ENCODE results near the gene MXI1.
"Not testable (repeated sequence)": the region's sequence is repeated elsewhere in the genome, so short reads cannot be mapped to it uniquely, and the experiment has no call there.

The MXI1 gene

GRCh38 chr10:110244550-110244949 is 37.1 kb downstream of the MXI1 start:
- DNase-seq: no peak

- DNase-seq: not testable (repeated sequence)
Observed at GRCh38 chr10:110247833-110248232, 40.4 kb downstream of the MXI1 start.

DNA sequence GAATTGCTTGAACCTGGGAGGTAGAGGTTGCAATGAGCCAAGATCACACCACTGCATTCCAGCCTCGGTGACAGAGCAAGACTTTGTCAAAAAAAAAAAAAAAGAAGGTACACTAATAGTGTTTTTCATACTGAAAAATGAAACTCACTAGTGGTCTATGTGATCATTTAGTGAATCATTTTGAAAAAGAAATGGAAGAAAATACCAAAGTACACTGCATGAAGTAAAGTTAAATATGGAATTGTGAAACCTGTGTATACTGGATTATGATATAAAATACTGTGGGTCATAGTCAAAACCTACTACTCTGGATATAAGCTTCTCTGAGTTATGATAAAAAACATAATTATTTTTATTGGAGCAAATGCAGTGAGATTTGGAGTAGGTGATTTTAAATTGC is 42.1 kb downstream of the MXI1 start:
- DNase-seq: not testable (repeated sequence)

DNA sequence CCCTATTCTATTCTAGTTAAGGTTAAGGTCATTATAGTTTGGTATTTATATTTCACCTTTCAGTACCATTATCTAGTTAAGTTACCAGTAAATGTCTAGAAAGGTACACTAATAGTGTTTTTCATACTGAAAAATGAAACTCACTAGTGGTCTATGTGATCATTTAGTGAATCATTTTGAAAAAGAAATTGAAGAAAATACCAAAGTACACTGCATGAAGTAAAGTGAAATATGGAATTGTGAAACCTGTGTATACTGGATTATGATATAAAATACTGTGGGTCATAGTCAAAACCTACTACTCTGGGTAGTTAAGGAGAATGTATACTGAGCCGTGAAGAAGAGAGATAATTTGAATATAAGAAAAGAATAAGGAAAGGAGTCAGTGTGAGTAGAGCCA is 44.0 kb downstream of the MXI1 start:
- not testable (repeated sequence) for DNase-seq

DNA sequence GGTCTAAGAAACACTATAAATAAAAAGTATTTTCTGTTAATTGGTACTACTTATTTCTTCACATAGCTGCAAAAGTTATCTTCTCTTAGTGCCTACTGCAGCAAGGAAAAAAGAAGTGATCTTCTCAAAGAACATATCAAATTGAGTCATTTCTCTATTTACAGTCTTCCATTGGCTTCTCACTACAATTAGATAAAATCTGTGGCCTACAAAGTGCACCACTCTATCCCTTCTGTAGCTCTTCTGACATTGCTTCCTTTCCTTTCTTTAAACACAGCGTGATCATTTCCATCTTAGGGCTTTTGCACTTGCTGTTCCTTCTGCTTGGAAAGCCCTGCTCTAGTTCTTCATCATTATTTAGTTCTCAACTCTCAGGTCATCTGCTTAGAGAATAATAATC is 44.7 kb downstream of the MXI1 start:
- DNase-seq: peak; percentile 30

DNA sequence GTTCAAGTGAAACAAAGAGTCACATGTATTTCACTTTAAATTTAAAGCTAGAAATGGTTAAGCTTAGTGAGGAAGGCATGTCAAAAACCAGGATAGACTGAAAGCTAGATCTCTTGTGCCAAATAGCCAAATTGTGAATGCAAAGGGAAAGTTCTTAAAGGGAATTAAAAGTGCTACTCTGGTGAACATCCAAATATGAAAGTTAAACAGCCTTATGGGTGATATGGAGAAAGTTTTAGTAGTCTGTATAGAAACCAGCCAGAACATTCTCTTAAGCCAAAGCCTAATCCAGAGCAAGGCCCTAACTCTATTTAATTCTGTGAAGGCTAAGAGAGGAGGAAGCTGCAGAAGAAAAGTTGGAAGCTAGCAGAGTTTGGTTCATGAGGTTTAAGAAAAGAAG is 47.1 kb downstream of the MXI1 start:
- DNase-seq: no peak

DNA sequence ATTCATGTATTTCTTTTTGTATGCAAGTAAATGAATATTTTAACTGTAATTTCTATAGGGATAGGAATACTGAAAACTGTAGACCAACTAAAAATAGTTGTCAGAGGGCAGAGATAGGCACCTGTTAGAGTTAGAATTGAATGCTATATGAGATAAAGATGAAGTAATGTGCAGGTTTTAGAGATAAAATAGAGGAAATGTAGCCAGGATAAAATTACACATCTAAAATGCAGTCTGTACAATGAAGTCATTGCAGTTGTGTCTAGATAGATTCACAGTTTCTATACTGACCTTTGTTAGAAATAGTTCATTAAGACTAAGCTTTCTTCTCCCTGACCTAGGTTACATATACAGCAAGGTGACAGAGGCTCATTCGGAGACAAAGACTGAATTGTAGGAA is 51.1 kb downstream of the MXI1 start:
- DNase-seq: peak; percentile 72

DNA sequence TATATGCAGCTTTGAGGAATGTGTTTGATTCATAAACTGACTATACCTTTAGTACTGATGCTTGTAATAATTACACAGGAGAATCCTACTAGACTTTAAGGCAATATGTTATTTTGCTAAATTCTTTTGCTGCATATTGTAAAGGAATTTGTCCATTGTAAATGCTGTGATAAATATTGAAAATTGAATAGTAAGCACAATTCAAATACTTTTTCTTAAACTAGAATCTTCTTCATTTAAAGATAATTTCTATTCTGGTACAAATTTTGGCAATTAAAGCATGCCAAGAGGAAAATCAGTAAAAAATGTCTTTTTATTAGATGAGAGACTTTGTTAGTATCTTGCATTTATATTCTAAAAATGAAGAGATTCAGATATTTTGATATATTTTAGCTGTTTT is 51.9 kb downstream of the MXI1 start:
- DNase-seq: no peak

DNA sequence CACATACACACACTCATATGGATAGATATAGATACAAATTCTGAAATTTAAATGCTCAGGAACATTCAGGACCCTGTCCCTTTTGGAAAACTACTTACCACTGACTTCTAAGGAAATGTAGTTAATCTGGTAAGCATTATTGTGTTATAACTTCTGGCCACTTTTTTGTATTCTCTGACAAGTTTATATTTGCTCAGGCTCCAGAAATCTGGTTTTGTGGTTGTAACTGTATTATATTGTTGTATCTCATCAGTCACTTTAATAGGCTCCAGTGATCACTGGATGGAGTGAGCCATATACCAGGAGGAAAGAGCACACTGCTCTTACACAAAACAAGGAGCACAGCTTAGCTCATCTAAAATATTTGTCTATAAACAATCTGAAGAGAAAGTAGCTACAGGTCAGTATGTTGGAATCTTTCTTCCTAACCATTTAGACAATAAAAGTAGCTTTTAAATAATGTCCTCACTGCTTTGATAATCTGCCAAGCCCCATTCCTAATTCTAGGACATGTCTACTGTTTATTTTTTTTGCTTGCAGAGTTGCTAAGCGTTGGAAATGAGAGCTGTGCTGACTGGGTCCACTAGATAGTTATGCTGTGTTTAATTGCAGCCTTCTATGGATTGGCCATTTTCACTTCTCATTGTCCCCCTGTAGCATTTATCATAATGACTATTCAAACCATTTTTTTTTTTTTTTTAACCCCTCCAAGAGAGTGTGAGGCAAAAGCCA is 53.5 kb downstream of the MXI1 start:
- DNase-seq: no peak

DNA sequence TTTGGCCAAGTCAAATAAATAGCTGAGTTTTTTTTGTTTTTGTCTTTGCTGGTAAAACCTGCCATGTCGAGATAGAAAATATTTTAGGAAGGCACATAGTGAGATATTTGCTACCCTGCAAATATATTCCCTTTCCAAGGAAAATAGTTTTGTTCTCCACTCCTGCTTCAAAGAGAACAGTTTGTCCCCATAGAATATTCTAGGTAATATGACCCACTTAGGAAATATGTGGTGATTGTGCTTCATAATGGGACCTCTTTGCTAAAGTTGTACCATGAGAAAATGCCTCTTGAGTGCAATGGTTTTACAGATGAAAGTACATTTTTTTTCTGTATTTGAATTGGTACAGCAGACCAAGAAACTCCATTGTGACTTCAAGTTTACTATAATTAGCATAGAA is 55.8 kb downstream of the MXI1 start:
- DNase-seq: no peak

GRCh38 chr10:110265573-110266193 is 58.3 kb downstream of the MXI1 start:
- no peak for DNase-seq

DNA sequence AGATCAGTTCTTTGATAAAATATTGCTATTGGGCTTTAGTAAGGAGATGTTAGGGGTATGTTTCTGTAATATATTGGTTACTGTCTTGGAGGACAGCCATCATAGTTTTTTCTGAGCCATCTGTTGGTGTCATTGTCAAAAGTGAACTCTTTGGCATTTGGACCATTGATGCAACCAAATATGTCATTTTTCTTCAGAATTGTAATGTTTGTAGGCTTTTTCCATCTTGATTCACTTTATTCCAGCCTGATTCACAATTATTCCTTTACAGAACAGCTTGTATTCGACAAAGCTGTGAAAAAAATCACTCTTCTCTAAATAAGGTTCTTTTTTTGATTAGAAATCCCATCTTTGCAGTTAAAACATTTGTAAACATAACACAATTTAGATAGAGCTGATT is 59.9 kb downstream of the MXI1 start:
- no peak for DNase-seq

GRCh38 chr10:110268442-110268841 is 61.0 kb downstream of the MXI1 start:
- peak; percentile 79 for DNase-seq

GRCh38 chr10:110268971-110269370 is 61.6 kb downstream of the MXI1 start:
- DNase-seq: no peak

- DNase-seq: no peak
Observed at GRCh38 chr10:110269374-110270318, 62.2 kb downstream of the MXI1 start.

DNA sequence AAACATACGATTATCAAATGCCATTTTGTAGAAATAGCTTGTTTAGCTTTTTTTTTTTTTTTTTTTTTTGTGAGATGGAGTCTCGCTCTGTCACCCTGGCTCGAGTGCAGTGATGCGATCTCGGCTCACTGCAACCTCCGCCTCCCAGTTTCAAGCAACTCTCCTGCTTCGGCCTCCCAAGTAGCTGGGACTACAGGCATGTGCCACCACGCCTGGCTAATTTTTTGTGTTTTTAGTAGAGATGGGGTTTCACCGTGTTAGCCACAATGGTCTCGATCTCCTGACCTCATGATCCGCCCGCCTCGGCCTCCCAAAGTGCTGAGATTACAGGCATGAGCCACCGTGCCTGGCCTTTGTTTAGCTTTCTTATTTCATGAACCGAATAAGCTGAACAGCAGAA is 65.6 kb downstream of the MXI1 start:
- not testable (repeated sequence) for DNase-seq

DNA sequence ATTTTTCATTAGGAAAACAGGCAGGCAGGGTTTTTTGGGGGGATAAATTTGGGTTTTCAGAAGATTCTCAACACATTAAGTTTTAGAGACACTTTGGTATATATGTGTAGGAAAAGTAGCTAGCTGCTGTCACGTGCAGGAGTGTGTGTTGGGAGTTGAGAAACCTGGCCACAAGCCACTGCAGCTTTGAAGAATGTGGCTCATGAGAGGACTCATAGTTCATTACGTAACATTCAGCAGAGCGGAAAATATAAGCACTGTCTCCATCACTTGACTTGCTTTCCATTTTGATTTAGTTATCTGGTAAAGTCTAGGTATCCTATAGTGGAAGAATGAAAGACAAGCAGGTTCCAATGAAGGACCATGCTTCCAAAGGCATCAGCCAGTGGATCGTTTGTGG is 66.1 kb downstream of the MXI1 start:
- DNase-seq: peak; percentile 69

DNA sequence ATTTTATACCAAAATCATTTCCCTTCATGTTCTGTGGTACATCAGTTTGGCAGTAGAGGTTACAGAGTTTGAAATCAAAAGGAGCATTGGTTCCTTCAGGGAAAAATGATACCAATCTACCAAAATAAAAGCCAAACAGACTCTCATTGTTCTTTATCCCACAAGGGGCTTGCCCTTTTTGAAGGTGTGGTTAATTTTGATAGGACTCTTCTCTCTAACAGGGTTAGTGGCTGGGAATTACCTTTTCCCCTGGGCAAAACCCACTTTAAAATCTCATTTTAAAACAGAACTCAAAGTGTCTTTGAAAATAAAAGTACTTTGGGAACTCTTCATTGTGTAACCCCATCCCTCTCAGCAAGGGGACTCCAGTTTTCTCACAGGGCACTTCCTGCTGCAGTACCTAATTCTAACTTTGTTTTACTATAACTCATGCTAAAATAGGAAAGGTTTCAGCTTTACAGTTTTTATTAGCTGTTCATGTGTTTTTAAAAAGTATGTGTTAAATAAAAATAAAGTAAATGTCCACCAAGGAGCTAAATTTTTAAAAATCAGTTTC is 66.7 kb downstream of the MXI1 start:
- no peak for DNase-seq

DNA sequence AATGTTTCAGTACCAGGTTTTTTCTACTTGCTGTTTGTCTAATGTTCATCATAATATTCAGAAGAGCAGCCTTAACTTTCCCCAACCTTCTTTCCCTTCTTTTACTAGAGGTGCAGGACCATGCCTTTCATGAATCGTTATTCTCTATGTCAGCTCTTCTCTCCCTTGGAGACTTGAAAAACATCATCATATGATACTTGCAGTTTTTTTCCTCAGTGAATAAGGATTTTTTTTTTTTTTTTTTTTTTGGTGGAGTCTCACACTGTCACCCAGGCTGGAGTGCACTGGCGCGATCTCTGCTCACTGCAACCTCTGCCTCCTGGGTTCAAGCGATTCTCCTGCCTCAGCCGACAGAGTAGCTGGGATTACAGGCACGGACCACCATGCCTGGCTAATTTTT is 67.2 kb downstream of the MXI1 start:
- DNase-seq: no peak

GRCh38 chr10:110275128-110275729 is 67.8 kb downstream of the MXI1 start:
- DNase-seq: peak; percentile 87

GRCh38 chr10:110276603-110277002 is 69.2 kb downstream of the MXI1 start:
- DNase-seq: no peak

DNA sequence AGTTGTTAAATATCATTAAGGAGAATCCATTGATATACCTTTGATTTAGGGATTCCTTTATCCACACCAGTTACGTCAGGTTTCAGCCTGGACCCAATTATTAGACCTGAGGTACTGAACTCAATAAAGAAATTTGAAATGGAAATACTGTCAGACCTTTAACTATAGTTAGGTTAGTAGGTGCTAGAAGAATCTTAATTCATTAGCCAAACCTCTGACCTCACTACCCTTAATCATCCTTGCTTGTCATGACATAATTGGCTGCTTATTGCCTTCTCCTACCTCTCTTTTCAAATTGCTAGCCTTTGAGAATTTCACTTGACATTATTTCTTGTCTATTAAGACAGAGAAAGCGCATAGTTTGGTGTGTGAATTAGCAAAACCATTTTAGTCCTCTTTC is 70.2 kb downstream of the MXI1 start:
- DNase-seq: no peak

Measured in hematopoietic multipotent progenitor cell treated with erythropoietin and hydrocortisone succinate and interleukin-3 and kit ligand, for 6 days (in vitro differentiated cells).